DND-41 (cell line): ENCODE measurements around the gene DARS2.
A peak's percentile ranks its signal among the peaks of the same experiment; 100 is the strongest.
"Not testable (repeated sequence)": the region's sequence is repeated elsewhere in the genome, so short reads cannot be mapped to it uniquely, and the experiment has no call there.

Experiments
- ATAC-seq: fragments of 200-7000 bp; cut with Tn5 transposase; 3 replicates; pipeline ENCODE4 v1.9.1; 2021; ENCODE audit warnings: low read depth; ENCODE audit not compliant: insufficient read depth
- DNase-seq: peaks from one replicate; pipeline ENCODE4 v3.0.0-alpha.2; 2020
- H2AFZ ChIP-seq: 2 replicates; pipeline ENCODE4 v1.6.0; 2012; ENCODE audit warnings: low read depth, low read length
- H3K27ac ChIP-seq: 2 replicates; pipeline ENCODE4 v1.5.1; 2012; ENCODE audit warnings: low read length, inconsistent platforms
- H3K27me3 ChIP-seq: fragments of 200-600 bp; sonication (generic); 2 replicates; pipeline ENCODE4 v1.6.0; 2012; ENCODE audit warnings: low read length, mild to moderate bottlenecking, inconsistent platforms; ENCODE audit not compliant: insufficient read depth, poor library complexity
- H3K36me3 ChIP-seq: 2 replicates; pipeline ENCODE4 v1.5.1; 2012; ENCODE audit warnings: low read length, inconsistent platforms; ENCODE audit not compliant: insufficient read depth
- H3K4me1 ChIP-seq: 2 replicates; pipeline ENCODE4 v1.5.1; 2012; ENCODE audit warnings: mild to moderate bottlenecking, low read length; ENCODE audit not compliant: insufficient read depth
- H3K4me2 ChIP-seq: 2 replicates; pipeline ENCODE4 v1.6.0; 2012; ENCODE audit warnings: mild to moderate bottlenecking, moderate library complexity, low read length, inconsistent platforms; ENCODE audit not compliant: insufficient read depth
- H3K4me3 ChIP-seq, 2 experiments: fragments of 200-600 bp in 1 of 2; shearing (Covaris generic) in 1 of 2; 2 replicates each; pipeline ENCODE4 v1.5.1; 2012 to 2016; ENCODE audit warnings: inconsistent platforms in 2 of 2, low read length in 2 of 2, mild to moderate bottlenecking in 2 of 2, low read depth in 1 of 2, moderate library complexity in 1 of 2
- H3K79me2 ChIP-seq: 2 replicates; pipeline ENCODE4 v1.6.0; 2012; ENCODE audit warnings: low read length, inconsistent platforms; ENCODE audit not compliant: insufficient read depth
- H3K9ac ChIP-seq: 2 replicates; pipeline ENCODE4 v1.6.0; 2012; ENCODE audit warnings: low read depth, mild to moderate bottlenecking, inconsistent platforms, low read length, moderate library complexity
- H3K9me3 ChIP-seq: 2 replicates; pipeline ENCODE4 v1.5.1; 2012; ENCODE audit warnings: low read length, moderate library complexity, mild to moderate bottlenecking, inconsistent platforms; ENCODE audit not compliant: insufficient read depth, severe bottlenecking
- H4K20me1 ChIP-seq: 2 replicates; pipeline ENCODE4 v1.6.0; 2012; ENCODE audit warnings: low read length; ENCODE audit not compliant: insufficient read depth
- EZH2 ChIP-seq: IDR thresholded peaks from 3 replicates; pipeline ENCODE4 v1.6.1; 2012; ENCODE audit warnings: borderline replicate concordance, low read depth, mild to moderate bottlenecking, moderate library complexity, low read length, inconsistent platforms; ENCODE audit not compliant: severe bottlenecking
- TF ChIP-seq, protein P1 (sequence below): IDR thresholded peaks from 2 replicates; pipeline ENCODE4 v1.5.1; 2012; ENCODE audit warnings: borderline replicate concordance, low read length, moderate library complexity, mild to moderate bottlenecking; ENCODE audit not compliant: poor library complexity, severe bottlenecking; ENCODE audit errors: extremely low read depth

DARS2 gene

DNA sequence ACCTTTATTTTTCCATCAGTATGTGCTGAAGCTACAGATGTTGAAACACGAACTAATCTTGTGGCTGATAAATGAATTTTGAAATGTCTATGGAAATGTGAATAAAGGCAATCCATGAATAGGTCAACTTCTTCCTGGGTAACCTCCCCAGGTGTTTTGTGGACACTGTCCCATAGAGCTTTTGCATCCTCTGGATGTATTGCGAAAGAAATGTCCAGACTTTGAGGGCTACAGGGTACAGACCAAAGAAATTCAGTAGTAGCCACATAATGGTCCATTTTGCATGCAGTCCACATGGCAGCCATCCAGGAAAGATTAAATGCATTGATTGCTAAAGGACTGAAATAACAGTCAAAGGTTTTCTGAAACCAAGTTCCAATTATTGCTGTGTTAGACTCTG, 21.5 kb upstream of the DARS2 start:
- Histone ChIP-seq H3K27ac (no peak overlapping the region), H3K79me2 (no peaks in the 10 kb centered on the region), H3K9me3 (no peaks in the 10 kb centered on the region), H3K4me1 (no peaks in the 10 kb centered on the region), H3K27me3 (no peaks in the 10 kb centered on the region), H3K36me3 (peaks cover 86% of the 10 kb centered on the region), H3K9ac (no peak overlapping the region), H3K4me2 (no peak overlapping the region), H4K20me1 (no peaks in the 10 kb centered on the region), H2AFZ (no peak overlapping the region), H3K4me3 (no peak overlapping the region)
- DNase-seq (no peak), ATAC-seq (no peak)
- no peak for TF ChIP-seq EZH2
- TF ChIP-seq, protein P1, sequence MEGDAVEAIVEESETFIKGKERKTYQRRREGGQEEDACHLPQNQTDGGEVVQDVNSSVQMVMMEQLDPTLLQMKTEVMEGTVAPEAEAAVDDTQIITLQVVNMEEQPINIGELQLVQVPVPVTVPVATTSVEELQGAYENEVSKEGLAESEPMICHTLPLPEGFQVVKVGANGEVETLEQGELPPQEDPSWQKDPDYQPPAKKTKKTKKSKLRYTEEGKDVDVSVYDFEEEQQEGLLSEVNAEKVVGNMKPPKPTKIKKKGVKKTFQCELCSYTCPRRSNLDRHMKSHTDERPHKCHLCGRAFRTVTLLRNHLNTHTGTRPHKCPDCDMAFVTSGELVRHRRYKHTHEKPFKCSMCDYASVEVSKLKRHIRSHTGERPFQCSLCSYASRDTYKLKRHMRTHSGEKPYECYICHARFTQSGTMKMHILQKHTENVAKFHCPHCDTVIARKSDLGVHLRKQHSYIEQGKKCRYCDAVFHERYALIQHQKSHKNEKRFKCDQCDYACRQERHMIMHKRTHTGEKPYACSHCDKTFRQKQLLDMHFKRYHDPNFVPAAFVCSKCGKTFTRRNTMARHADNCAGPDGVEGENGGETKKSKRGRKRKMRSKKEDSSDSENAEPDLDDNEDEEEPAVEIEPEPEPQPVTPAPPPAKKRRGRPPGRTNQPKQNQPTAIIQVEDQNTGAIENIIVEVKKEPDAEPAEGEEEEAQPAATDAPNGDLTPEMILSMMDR: no peak

DNA sequence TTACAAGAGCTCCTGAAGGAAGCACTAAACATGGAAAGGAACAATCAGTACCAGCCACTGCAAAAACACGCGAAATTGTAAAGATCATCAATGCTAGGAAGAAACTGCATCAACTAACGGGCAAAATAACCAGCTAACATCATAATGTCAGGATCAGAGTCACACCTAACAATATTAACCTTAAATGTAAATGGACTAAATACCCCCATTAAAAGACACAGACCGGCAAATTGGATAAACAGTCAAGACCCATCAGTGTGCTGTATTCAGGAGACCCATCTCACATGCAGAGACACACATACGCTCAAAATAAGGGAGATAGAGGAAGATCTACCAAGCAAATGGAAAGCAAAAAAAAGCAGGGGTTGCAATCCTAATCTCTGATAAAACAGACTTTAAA, 10.8 kb upstream of the DARS2 start:
- H3K36me3 ChIP-seq: peaks cover 35% of the 10 kb centered on the region
- H3K9me3 ChIP-seq, H4K20me1 ChIP-seq, H3K27me3 ChIP-seq, H2AFZ ChIP-seq, H3K4me3 ChIP-seq, DNase-seq, H3K4me2 ChIP-seq, H3K9ac ChIP-seq, H3K4me1 ChIP-seq, H3K27ac ChIP-seq, ATAC-seq: not testable (repeated sequence)
- peaks cover 77% of the 10 kb centered on the region for H3K79me2 ChIP-seq

DNA sequence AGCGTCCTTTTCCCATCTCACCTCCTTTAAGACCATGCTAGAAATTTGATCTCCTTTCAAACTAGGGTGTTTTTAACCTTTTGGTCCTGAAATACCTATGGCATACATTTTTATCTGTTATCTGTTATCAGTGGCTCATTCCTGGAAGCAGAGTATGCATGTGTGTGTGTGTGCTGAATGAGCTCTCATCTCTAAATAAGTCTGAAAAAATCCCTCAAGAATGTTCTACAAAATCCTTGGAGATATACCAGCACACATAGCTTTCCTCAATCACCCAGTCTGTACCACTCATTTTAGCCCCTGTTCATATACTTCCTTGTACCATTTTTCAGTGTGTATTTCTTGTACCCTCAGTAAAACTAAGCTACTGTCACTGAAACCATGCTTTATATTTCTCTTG, 6.0 kb upstream of the DARS2 start:
- no peak for ATAC-seq
- no peak overlapping the region for H3K27ac ChIP-seq
- H3K36me3 ChIP-seq: peaks cover 36% of the 10 kb centered on the region
- no peaks in the 10 kb centered on the region for H3K9me3 ChIP-seq
- no peak for DNase-seq
- peaks cover 89% of the 10 kb centered on the region for H3K79me2 ChIP-seq
- H3K27me3 ChIP-seq: no peaks in the 10 kb centered on the region
- TF ChIP-seq, protein P1: no peak
- TF ChIP-seq EZH2: no peak
- no peak overlapping the region for H3K4me3 ChIP-seq
- peaks cover 31% of the 10 kb centered on the region for H3K4me1 ChIP-seq
- no peak overlapping the region for H3K4me2 ChIP-seq
- H3K9ac ChIP-seq: no peak overlapping the region
- H2AFZ ChIP-seq: no peak overlapping the region
- no peaks in the 10 kb centered on the region; the same call in 1 of the 2 replicates for H4K20me1 ChIP-seq

DNA sequence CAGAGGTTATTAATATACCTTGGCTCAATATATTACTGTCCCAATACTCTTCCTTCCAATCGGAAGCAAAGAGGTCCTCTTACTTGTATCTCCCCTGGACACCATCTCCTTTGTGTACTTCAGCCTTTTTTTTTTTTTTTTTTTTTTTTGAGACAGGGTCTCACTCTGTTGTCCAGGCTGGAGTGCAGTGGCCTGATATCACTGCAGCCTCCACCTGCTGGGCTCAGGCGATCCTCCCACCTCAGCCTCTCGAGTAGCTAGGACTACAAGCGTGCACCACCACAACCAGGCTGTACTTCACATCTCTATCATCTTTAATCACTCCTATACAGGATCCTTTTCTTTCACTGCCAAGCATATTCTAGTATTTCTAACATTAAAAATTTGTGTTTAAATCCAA, 2.8 kb upstream of the DARS2 start:
- no peaks in the 10 kb centered on the region for H3K27me3 ChIP-seq
- H3K36me3 ChIP-seq: peaks cover 37% of the 10 kb centered on the region
- DNase-seq (no peak), ATAC-seq (no peak)
- H3K79me2 ChIP-seq: peaks cover 92% of the 10 kb centered on the region
- TF ChIP-seq, protein P1: no peak
- no peak for TF ChIP-seq EZH2
- peak overlapping the region in 1 of 2 experiments; percentile 83; a peak in 1 of 4 replicates for H3K4me3 ChIP-seq
- peak overlapping the region; percentile 82 for H3K4me2 ChIP-seq
- H3K27ac ChIP-seq: no peak overlapping the region
- no peak overlapping the region for H2AFZ ChIP-seq
- no peaks in the 10 kb centered on the region for H3K9me3 ChIP-seq
- H3K9ac ChIP-seq: no peak overlapping the region
- H3K4me1 ChIP-seq: peaks cover 47% of the 10 kb centered on the region
- H4K20me1 ChIP-seq: no peaks in the 10 kb centered on the region; the same call in 1 of the 2 replicates
